HEK293 (cell line): ENCODE data around the gene COL6A2.
A peak's percentile ranks its signal among the peaks of the same experiment; 100 is the strongest.
"Not testable (repeated sequence)": the region's sequence is repeated elsewhere in the genome, so short reads cannot be mapped to it uniquely, and the experiment has no call there.

Experiments used
- CTCF ChIA-PET: fragments of 350-600 bp; formaldehyde crosslinking; extraction: SDS; loops from one replicate; lab custom pipeline; 2021; ENCODE audit warnings: antibody characterized with exemption; lab: Yijun Ruan, JAX
- POLR2A ChIA-PET: fragments of 300-600 bp; formaldehyde crosslinking; extraction: SDS; loops from one replicate; lab custom pipeline; 2020; ENCODE audit warnings: antibody characterized with exemption, inconsistent platforms; lab: Yijun Ruan, JAX
- H3K27ac ChIP-seq: fragments of 200-500 bp; sonication (Bioruptor generic); 2 replicates; pipeline ENCODE4 v1.5.1; 2014; ENCODE audit warnings: low read depth, low read length, control low read depth, inconsistent platforms; ENCODE audit errors: extremely low read depth
- H3K36me3 ChIP-seq, 2 experiments: fragments of 200-500 bp in 1 of 2; sonication (Bioruptor generic) in 1 of 2; 1 replicate in 1 of 2; 2 replicates in 1 of 2; pipeline ENCODE4 v1.5.1; 2014 to 2017; ENCODE audit warnings: inconsistent platforms in 2 of 2, low read length in 2 of 2; ENCODE audit not compliant: control insufficient read depth in 2 of 2, insufficient read depth in 1 of 2
- H3K4me1 ChIP-seq: fragments of 200-500 bp; sonication (Bioruptor generic); 2 replicates; pipeline ENCODE4 v1.5.1; 2014; ENCODE audit warnings: mild to moderate bottlenecking, low read length, inconsistent platforms; ENCODE audit not compliant: control insufficient read depth, insufficient read depth
- H3K4me3 ChIP-seq: 2 replicates; pipeline ENCODE4 v1.5.1; 2011; ENCODE audit warnings: low read depth, mild to moderate bottlenecking, control low read depth, low read length, moderate library complexity
- H3K9me3 ChIP-seq: fragments of 200-500 bp; sonication (Bioruptor generic); 2 replicates; pipeline ENCODE4 v1.5.1; 2014; ENCODE audit warnings: low read depth, low read length, inconsistent platforms; ENCODE audit not compliant: control insufficient read depth, insufficient read depth
- KLF7 ChIP-seq: fragments of 450-650 bp; formaldehyde crosslinking; IDR thresholded peaks from 2 replicates; pipeline ENCODE4 v1.5.1; 2016; ENCODE audit warnings: missing biosample characterization, missing genetic modification characterization, borderline replicate concordance
- SETDB1 ChIP-seq: IDR thresholded peaks from one replicate; pipeline ENCODE4 v1.6.1; 2017; ENCODE audit warnings: mild to moderate bottlenecking, low read length, moderate library complexity, mixed read lengths; ENCODE audit not compliant: insufficient read length
- SP7 ChIP-seq: fragments of 450-650 bp; formaldehyde crosslinking; IDR thresholded peaks from 2 replicates; pipeline ENCODE4 v1.5.1; 2016; ENCODE audit warnings: missing biosample characterization, missing genetic modification characterization
- WT1 ChIP-seq: fragments of 450-650 bp; formaldehyde crosslinking; IDR thresholded peaks from 2 replicates; pipeline ENCODE4 v1.5.1; 2016; ENCODE audit warnings: missing biosample characterization, missing genetic modification characterization
- YY1 ChIP-seq: fragments of 450-650 bp; formaldehyde crosslinking; IDR thresholded peaks from 2 replicates; pipeline ENCODE4 v1.5.1; 2018; ENCODE audit warnings: missing biosample characterization, missing genetic modification characterization
- ZNF175 ChIP-seq: fragments of 450-650 bp; formaldehyde crosslinking; IDR thresholded peaks from 2 replicates; pipeline ENCODE4 v1.5.1; 2016; ENCODE audit warnings: missing biosample characterization, missing genetic modification characterization
- ZNF302 ChIP-seq: fragments of 450-650 bp; formaldehyde crosslinking; IDR thresholded peaks from 2 replicates; pipeline ENCODE4 v1.5.1; 2016; ENCODE audit warnings: missing biosample characterization, missing genetic modification characterization, low read depth
- ZNF404 ChIP-seq: fragments of 450-650 bp; formaldehyde crosslinking; IDR thresholded peaks from 2 replicates; pipeline ENCODE4 v1.5.1; 2017; ENCODE audit warnings: missing biosample characterization, missing genetic modification characterization
- ZNF544 ChIP-seq: fragments of 450-650 bp; formaldehyde crosslinking; IDR thresholded peaks from 2 replicates; pipeline ENCODE4 v1.5.0; 2017; ENCODE audit warnings: missing biosample characterization, missing genetic modification characterization
- ZNF843 ChIP-seq: fragments of 450-650 bp; formaldehyde crosslinking; IDR thresholded peaks from 2 replicates; pipeline ENCODE4 v1.5.1; 2016; ENCODE audit warnings: missing biosample characterization, missing genetic modification characterization
- TF ChIP-seq, protein P1 (sequence below): fragments of 450-650 bp; formaldehyde crosslinking; IDR thresholded peaks from 2 replicates; pipeline ENCODE4 v1.5.1; 2016; ENCODE audit warnings: missing biosample characterization, missing genetic modification characterization
- TF ChIP-seq, protein P2 (sequence below): fragments of 450-650 bp; formaldehyde crosslinking; IDR thresholded peaks from 2 replicates; pipeline ENCODE4 v1.5.1; 2016; ENCODE audit warnings: missing biosample characterization, missing genetic modification characterization
- TF ChIP-seq, protein P3 (sequence below): fragments of 450-650 bp; formaldehyde crosslinking; IDR thresholded peaks from 2 replicates; pipeline ENCODE4 v1.5.1; 2016; ENCODE audit warnings: missing biosample characterization, missing genetic modification characterization

COL6A2 gene

DNA sequence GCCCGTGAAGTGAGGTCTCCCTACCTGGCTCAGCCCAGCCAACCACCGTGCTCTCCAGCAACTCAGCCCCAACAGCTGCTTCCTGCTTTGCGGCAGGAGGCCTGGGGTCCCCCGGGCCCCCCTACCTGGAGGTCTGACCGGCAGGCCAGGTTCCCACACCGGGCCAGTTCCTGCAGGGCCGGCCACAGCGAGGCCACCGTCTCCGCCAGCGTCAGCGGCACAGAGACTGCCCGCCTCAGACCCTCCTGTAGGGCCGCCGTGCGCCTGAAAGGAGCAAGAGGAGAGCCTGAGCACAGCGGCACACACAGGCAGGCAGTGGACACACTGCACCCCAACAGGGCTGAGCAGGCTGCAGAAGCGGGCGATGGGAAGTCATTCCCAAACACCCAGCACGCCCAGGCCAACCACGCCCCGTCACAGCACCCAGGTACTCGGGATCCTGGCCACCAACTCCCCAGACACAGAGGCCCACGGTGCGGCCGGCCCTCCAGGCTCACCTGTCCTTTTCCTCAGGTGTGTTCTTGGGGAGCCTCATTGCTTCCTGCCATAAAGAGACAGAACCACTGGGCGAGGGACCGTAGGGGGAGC lies 40.6 kb downstream of the COL6A2 start (continued):
- TF ChIP-seq, protein P1, sequence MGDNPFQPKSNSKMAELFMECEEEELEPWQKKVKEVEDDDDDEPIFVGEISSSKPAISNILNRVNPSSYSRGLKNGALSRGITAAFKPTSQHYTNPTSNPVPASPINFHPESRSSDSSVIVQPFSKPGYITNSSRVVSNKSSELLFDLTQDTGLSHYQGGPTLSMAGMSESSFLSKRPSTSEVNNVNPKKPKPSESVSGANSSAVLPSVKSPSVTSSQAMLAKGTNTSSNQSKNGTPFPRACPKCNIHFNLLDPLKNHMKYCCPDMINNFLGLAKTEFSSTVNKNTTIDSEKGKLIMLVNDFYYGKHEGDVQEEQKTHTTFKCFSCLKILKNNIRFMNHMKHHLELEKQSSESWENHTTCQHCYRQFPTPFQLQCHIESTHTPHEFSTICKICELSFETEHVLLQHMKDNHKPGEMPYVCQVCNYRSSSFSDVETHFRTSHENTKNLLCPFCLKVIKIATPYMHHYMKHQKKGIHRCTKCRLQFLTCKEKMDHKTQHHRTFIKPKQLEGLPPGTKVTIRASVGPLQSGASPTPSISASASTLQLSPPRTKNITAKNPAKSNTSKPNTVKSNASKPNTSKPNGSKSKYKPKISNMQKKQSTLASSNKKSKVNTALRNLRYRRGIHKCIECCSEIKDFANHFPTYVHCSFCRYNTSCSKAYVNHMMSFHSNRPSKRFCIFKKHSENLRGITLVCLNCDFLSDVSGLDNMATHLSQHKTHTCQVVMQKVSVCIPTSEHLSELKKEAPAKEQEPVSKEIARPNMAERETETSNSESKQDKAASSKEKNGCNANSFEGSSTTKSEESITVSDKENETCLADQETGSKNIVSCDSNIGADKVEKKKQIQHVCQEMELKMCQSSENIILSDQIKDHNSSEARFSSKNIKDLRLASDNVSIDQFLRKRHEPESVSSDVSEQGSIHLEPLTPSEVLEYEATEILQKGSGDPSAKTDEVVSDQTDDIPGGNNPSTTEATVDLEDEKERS = no peak
- TF ChIP-seq, protein P2, sequence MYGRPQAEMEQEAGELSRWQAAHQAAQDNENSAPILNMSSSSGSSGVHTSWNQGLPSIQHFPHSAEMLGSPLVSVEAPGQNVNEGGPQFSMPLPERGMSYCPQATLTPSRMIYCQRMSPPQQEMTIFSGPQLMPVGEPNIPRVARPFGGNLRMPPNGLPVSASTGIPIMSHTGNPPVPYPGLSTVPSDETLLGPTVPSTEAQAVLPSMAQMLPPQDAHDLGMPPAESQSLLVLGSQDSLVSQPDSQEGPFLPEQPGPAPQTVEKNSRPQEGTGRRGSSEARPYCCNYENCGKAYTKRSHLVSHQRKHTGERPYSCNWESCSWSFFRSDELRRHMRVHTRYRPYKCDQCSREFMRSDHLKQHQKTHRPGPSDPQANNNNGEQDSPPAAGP (tag by site-specific recombination) = no peak

DNA sequence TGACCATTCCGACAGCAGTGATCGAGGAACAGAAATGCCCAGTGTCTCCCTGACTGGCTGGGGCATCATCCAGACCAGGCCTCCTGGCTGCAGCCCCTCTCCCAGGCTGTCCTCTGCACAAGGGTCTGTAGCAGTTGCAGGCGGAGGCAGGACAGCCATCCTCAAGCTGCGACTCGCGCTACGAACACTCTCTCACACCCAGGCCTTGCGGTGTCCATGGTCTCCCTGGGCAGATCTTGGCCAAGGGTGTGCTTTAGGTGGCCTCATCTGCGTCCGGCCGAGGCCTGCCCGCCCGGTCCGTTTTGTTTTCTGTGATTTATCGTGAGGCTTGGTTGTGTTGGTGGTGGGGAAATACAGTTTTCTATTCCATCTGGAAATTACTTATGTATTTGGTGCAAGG lies 41.8 kb downstream of the COL6A2 start:
- no peak overlapping the region for H3K27ac ChIP-seq
- TF ChIP-seq YY1 (tag by site-specific recombination) (no peak), KLF7 (tag by site-specific recombination) (no peak), ZNF302 (no peak), SP7 (tag by site-specific recombination) (no peak), ZNF175 (tag by site-specific recombination) (no peak), ZNF544 (tag by site-specific recombination) (no peak), ZNF404 (tag by site-specific recombination) (no peak), SETDB1 (no peak), ZNF843 (tag by site-specific recombination) (no peak)
- TF ChIP-seq, protein P3, sequence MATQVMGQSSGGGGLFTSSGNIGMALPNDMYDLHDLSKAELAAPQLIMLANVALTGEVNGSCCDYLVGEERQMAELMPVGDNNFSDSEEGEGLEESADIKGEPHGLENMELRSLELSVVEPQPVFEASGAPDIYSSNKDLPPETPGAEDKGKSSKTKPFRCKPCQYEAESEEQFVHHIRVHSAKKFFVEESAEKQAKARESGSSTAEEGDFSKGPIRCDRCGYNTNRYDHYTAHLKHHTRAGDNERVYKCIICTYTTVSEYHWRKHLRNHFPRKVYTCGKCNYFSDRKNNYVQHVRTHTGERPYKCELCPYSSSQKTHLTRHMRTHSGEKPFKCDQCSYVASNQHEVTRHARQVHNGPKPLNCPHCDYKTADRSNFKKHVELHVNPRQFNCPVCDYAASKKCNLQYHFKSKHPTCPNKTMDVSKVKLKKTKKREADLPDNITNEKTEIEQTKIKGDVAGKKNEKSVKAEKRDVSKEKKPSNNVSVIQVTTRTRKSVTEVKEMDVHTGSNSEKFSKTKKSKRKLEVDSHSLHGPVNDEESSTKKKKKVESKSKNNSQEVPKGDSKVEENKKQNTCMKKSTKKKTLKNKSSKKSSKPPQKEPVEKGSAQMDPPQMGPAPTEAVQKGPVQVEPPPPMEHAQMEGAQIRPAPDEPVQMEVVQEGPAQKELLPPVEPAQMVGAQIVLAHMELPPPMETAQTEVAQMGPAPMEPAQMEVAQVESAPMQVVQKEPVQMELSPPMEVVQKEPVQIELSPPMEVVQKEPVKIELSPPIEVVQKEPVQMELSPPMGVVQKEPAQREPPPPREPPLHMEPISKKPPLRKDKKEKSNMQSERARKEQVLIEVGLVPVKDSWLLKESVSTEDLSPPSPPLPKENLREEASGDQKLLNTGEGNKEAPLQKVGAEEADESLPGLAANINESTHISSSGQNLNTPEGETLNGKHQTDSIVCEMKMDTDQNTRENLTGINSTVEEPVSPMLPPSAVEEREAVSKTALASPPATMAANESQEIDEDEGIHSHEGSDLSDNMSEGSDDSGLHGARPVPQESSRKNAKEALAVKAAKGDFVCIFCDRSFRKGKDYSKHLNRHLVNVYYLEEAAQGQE (tag by site-specific recombination) = no peak
- TF ChIP-seq, all 188 proteins: peak for 0
- Histone ChIP-seq H3K4me3 (no peak overlapping the region), H3K9me3 (no peaks in the 10 kb centered on the region), H3K36me3 (no peaks in the 10 kb centered on the region), H3K4me1 (0 out of 2 replicates have a peak, but pooled peaks cover 4% of the 10 kb centered on the region)
- ChIA-PET POLR2A (no interaction called here), CTCF (no interaction called here)

DNA sequence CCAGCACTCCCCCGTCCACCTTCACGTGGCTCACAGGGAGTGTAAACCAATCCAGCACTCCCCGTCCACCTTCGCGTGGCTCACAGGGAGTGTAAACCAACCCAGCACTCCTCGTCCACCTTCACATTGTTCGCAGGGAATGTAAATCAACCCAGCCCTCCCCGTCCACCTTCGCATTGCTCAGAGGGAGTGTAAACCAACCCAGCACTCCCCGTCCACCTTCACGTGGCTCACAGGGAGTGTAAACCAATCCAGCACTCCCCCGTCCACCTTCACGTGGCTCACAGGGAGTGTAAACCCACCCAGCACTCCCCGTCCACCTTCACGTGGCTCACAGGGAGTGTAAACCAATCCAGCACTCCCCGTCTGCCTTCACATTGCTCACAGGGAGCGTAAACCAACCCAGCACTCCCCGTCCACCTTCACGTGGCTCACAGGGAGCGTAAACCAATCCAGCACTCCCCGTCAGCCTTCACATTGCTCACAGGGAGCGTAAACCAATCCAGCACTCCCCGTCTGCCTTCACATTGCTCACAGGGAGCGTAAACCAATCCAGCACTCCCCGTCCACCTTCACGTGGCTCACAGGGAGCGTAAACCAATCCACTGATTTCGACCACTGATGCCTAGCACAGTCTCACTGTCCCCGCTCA lies 42.6 kb downstream of the COL6A2 start:
- CTCF ChIA-PET = interaction anchor here (1.9 to 3.7 kb wide), 2 partner anchors 167 to 170 kb away, joined by 5 to 22 read pairs; no protein-coding TSS in a partner anchor
- not testable (repeated sequence) for H3K36me3 ChIP-seq

More for the DNA sequence above, 42.6 kb downstream of the COL6A2 start:
- H3K4me1 ChIP-seq, POLR2A ChIA-PET, H3K4me3 ChIP-seq, H3K9me3 ChIP-seq, H3K27ac ChIP-seq: not testable (repeated sequence)
- TF ChIP-seq, protein P2 (tag by site-specific recombination) = 0 out of 2 replicates have a peak, but pooled peaks have one; percentile 28
- peak; percentile 98 for TF ChIP-seq WT1 (tag by site-specific recombination)
